IPS-NIHi7 (cell line): ENCODE measurements around the gene DNAAF9.

Experiments
- DNase-seq: peaks from one replicate; pipeline ENCODE4 v3.0.0; 2012; ENCODE audit warnings: mixed read lengths; ENCODE audit errors: extremely low spot score

Gene DNAAF9

GRCh38 chr20:3410464-3410863, 3.0 kb upstream of the DNAAF9 start:
- no peak for DNase-seq

GRCh38 chr20:3409417-3409816, 1.9 kb upstream of the DNAAF9 start:
- DNase-seq = no peak

GRCh38 chr20:3407771-3408637, 535 bp upstream of the DNAAF9 start:
- DNase-seq = peak; percentile 88

GRCh38 chr20:3406481-3407039, 909 bp downstream of the DNAAF9 start:
- peak; percentile 40 for DNase-seq

GRCh38 chr20:3405696-3406358, 1.6 kb downstream of the DNAAF9 start:
- no peak for DNase-seq

- no peak for DNase-seq
These were observed 2.3 kb downstream of the DNAAF9 start for GRCh38 chr20:3405139-3405538.

GRCh38 chr20:3404402-3404801, 3.1 kb downstream of the DNAAF9 start:
- no peak for DNase-seq

- no peak for DNase-seq
These were observed 3.7 kb downstream of the DNAAF9 start for GRCh38 chr20:3403741-3404140.

GRCh38 chr20:3402453-3402852, 5.0 kb downstream of the DNAAF9 start:
- no peak for DNase-seq

- DNase-seq = no peak
These were observed 7.0 kb downstream of the DNAAF9 start for GRCh38 chr20:3400260-3401155.

GRCh38 chr20:3398681-3399252, 8.7 kb downstream of the DNAAF9 start:
- DNase-seq = no peak

- no peak for DNase-seq
These were observed 11.0 kb downstream of the DNAAF9 start for GRCh38 chr20:3396492-3396891.

- DNase-seq = no peak
These were observed 14.7 kb downstream of the DNAAF9 start for GRCh38 chr20:3392756-3393155.

- no peak for DNase-seq
These were observed 16.6 kb downstream of the DNAAF9 start for GRCh38 chr20:3390759-3391425.

- no peak for DNase-seq
These were observed 23.5 kb downstream of the DNAAF9 start for GRCh38 chr20:3383878-3384495.

- DNase-seq = no peak
These were observed 24.6 kb downstream of the DNAAF9 start for GRCh38 chr20:3382836-3383235.

GRCh38 chr20:3380228-3381070, 27.0 kb downstream of the DNAAF9 start:
- no peak for DNase-seq

GRCh38 chr20:3378138-3378537, 29.3 kb downstream of the DNAAF9 start:
- DNase-seq = no peak

GRCh38 chr20:3377644-3378043, 29.8 kb downstream of the DNAAF9 start:
- no peak for DNase-seq

- DNase-seq = no peak
These were observed 33.2 kb downstream of the DNAAF9 start for GRCh38 chr20:3374296-3374695.
